Measurements from ENCODE around the gene C19orf53. TPM values are rescaled to one million over a fixed set of nuclear protein-coding genes. Genes with fewer than 3 reads are reported as not detected.

C19orf53 gene
- total RNA-seq, 3 donors from 2014 or later (not counting 1 experiment from before 2014, with no cell fraction given), result 52.2 to 56.6 (median 54.7) TPM

DNA sequence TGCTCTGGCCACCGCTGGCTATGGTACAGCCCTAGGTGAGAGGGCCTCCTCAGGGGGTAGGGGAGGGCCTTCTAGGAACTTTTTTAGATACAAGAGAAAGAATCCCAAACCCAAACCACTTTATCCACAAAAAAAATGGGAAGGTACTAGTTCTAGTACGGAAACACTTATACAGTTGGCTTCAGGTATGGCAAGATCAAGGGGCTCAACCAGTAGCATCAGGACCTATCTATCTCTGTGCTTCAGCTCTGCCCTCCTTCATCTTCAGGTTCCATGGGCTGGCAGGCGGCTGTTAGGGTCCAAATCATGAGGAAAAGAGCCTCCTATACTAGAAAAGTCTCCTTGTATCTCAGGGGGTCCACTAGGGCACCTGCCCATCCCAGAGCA lies 8.2 kb upstream of the C19orf53 start:
- Histone ChIP-seq H3K27me3 (ENCODE audit: control insufficient read depth, insufficient read depth, low read length) (no peaks in the 10 kb centered on the region), H3K36me3 (ENCODE audit: control insufficient read depth, insufficient read depth, low read length) (peaks cover 21% of the 10 kb centered on the region), H3K4me3 (ENCODE audit: low read length) (no peak overlapping the region), H3K27ac (ENCODE audit: low read length) (no peak overlapping the region), H3K9me3 (ENCODE audit: control insufficient read depth, insufficient read depth, low read length) (no peaks in the 10 kb centered on the region), H3K4me1 (ENCODE audit: control insufficient read depth, insufficient read depth, low read length) (peaks cover 16% of the 10 kb centered on the region)
- TF ChIP-seq, protein P1, sequence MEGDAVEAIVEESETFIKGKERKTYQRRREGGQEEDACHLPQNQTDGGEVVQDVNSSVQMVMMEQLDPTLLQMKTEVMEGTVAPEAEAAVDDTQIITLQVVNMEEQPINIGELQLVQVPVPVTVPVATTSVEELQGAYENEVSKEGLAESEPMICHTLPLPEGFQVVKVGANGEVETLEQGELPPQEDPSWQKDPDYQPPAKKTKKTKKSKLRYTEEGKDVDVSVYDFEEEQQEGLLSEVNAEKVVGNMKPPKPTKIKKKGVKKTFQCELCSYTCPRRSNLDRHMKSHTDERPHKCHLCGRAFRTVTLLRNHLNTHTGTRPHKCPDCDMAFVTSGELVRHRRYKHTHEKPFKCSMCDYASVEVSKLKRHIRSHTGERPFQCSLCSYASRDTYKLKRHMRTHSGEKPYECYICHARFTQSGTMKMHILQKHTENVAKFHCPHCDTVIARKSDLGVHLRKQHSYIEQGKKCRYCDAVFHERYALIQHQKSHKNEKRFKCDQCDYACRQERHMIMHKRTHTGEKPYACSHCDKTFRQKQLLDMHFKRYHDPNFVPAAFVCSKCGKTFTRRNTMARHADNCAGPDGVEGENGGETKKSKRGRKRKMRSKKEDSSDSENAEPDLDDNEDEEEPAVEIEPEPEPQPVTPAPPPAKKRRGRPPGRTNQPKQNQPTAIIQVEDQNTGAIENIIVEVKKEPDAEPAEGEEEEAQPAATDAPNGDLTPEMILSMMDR (IDR thresholded peaks at IDR 0.05), result no peak
- 92% methylated on average over 2 of the region's 3 CpGs for whole genome bisulfite sequencing (ENCODE audit: insufficient coverage)
- ATAC-seq (no peak), DNase-seq (no peak)
- Mint-ChIP-seq H3K27me3 (ENCODE audit: low read depth in 2 of 2) (no peaks in the 10 kb centered on the region), H3K4me1 (peaks cover 10 to 15% of the 10 kb centered on the region in 2 donors), H3K4me3 (peak overlapping the region; percentile 76), H3K36me3 (no peaks in the 10 kb centered on the region), H3K9me3 (no peaks in the 10 kb centered on the region), H3K27ac (peak overlapping the region; percentile 56 to 71)
- intact Hi-C loops (cut with micrococcal nuclease), result no loop called here

DNA sequence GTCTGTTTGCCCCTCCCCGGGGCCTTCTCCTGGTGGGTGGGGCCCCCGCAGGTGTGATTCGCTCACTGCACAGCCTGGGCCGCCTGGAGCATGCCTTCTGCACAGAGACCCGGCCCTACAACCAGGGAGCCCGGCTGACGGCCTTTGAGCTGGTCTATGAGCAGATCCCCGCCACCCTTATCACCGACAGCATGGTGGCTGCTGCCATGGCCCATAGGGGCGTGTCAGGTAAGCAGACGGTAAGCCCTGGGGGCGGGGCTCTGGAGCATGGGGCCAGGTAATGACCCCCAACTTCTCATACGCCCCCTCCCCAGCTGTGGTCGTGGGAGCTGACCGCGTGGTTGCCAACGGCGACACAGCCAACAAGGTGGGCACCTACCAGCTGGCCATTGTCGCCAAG lies 5.7 kb upstream of the C19orf53 start:
- DNase-seq (no peak), ATAC-seq (no peak)
- no peak overlapping the region for H3K27ac Mint-ChIP-seq
- peaks cover 16% of the 10 kb centered on the region for H3K4me1 ChIP-seq (ENCODE audit: control insufficient read depth, insufficient read depth, low read length)
- H3K27ac ChIP-seq (ENCODE audit: low read length), result no peak overlapping the region
- no peaks in the 10 kb centered on the region for H3K36me3 Mint-ChIP-seq
- no peaks in the 10 kb centered on the region for H3K27me3 ChIP-seq (ENCODE audit: control insufficient read depth, insufficient read depth, low read length)
- H3K4me3 ChIP-seq (ENCODE audit: low read length), result no peak overlapping the region
- H3K4me1 Mint-ChIP-seq, result peaks cover 10 to 15% of the 10 kb centered on the region in 2 donors
- no peaks in the 10 kb centered on the region for H3K9me3 ChIP-seq (ENCODE audit: control insufficient read depth, insufficient read depth, low read length)
- TF ChIP-seq, protein P1 (IDR thresholded peaks at IDR 0.05), result no peak
- H3K27me3 Mint-ChIP-seq (ENCODE audit: low read depth in 2 of 2), result no peaks in the 10 kb centered on the region
- intact Hi-C loops (cut with micrococcal nuclease), result no loop called here
- WGBS (ENCODE audit: insufficient coverage), result 96% methylated on average over 19 of the region's 19 CpGs
- peaks cover 16% of the 10 kb centered on the region for H3K36me3 ChIP-seq (ENCODE audit: control insufficient read depth, insufficient read depth, low read length)
- no peak overlapping the region for H3K4me3 Mint-ChIP-seq
- no peaks in the 10 kb centered on the region for H3K9me3 Mint-ChIP-seq

DNA sequence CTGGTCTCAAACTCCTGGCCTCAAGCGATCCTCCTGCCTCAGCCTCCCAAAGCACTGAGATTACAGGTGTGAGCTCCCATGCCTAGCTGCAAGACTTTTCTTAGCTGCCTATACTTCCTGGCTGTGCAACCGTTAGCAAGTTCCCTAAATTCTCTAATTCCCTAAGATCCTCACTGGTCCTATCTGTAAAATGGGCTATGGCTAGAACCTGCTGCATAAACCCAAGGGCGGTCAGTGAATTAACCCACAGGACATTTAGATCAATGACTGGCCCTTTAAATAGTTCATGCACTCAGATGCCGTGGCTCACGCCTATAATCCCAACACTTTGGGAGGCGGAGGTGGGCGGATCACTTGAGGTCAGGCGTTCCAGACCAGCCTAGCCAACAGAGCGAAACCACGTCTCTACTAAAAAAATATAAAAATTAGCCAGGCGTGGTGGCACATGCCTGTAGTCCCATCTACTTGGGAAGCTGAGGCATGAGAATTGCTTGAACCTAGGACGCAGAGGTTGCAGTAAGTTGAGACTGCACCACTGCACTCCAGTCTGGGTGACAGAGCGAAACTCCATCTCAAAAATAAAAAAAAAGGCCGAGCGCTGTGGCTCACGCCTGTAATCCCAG lies 4.1 kb upstream of the C19orf53 start:
- no peaks in the 10 kb centered on the region for H3K36me3 Mint-ChIP-seq
- H3K27me3 Mint-ChIP-seq (ENCODE audit: low read depth in 2 of 2), result no peaks in the 10 kb centered on the region
- peaks cover 20 to 25% of the 10 kb centered on the region in 2 donors for H3K4me1 Mint-ChIP-seq
- no peaks in the 10 kb centered on the region for H3K27me3 ChIP-seq (ENCODE audit: control insufficient read depth, insufficient read depth, low read length)
- no peak overlapping the region for H3K4me3 ChIP-seq (ENCODE audit: low read length)
- 93% methylated on average over 16 of the region's 16 CpGs for WGBS (ENCODE audit: insufficient coverage)
- H3K4me1 ChIP-seq (ENCODE audit: control insufficient read depth, insufficient read depth, low read length), result peaks cover 12% of the 10 kb centered on the region
- H3K9me3 Mint-ChIP-seq, result no peaks in the 10 kb centered on the region
- peaks cover 16% of the 10 kb centered on the region for H3K36me3 ChIP-seq (ENCODE audit: control insufficient read depth, insufficient read depth, low read length)
- intact Hi-C loops (cut with micrococcal nuclease), result no loop called here
- DNase-seq (no peak), ATAC-seq (no peak)
- H3K9me3 ChIP-seq (ENCODE audit: control insufficient read depth, insufficient read depth, low read length), result no peaks in the 10 kb centered on the region
- no peak overlapping the region for H3K27ac ChIP-seq (ENCODE audit: low read length)
- TF ChIP-seq, protein P1 (IDR thresholded peaks at IDR 0.05), result no peak
- no peak overlapping the region for H3K4me3 Mint-ChIP-seq
- no peak overlapping the region for H3K27ac Mint-ChIP-seq

- ATAC-seq, result no peak
- TF ChIP-seq, protein P1 (IDR thresholded peaks at IDR 0.05), result no peak
- Histone ChIP-seq H3K27me3 (ENCODE audit: control insufficient read depth, insufficient read depth, low read length) (no peaks in the 10 kb centered on the region), H3K36me3 (ENCODE audit: control insufficient read depth, insufficient read depth, low read length) (peaks cover 17% of the 10 kb centered on the region), H3K4me1 (ENCODE audit: control insufficient read depth, insufficient read depth, low read length) (peaks cover 14% of the 10 kb centered on the region), H3K4me3 (ENCODE audit: low read length) (no peak overlapping the region), H3K9me3 (ENCODE audit: control insufficient read depth, insufficient read depth, low read length) (no peaks in the 10 kb centered on the region), H3K27ac (ENCODE audit: low read length) (no peak overlapping the region)
- WGBS (ENCODE audit: insufficient coverage), result 94% methylated on average over 9 of the region's 9 CpGs
- no peak for DNase-seq
- Mint-ChIP-seq H3K9me3 (no peaks in the 10 kb centered on the region), H3K4me3 (no peak overlapping the region), H3K36me3 (no peaks in the 10 kb centered on the region), H3K4me1 (peaks cover 19 to 28% of the 10 kb centered on the region in 2 donors), H3K27ac (no peak overlapping the region), H3K27me3 (ENCODE audit: low read depth in 2 of 2) (no peaks in the 10 kb centered on the region)
- intact Hi-C loops (cut with micrococcal nuclease), result no loop called here
Observed at GRCh38 chr19:13778398-13778797, 4.1 kb downstream of the C19orf53 start.

All from natural killer cell (primary cell).